Activated T-helper 1 cell treated with anti-CD3 and anti-CD28 coated beads, Interleukin-2, amount 50 U/mL, for 16 hours (primary cell): ENCODE results near the gene DOCK1.

ENCODE experiments used
- DNase-seq, 2 donors: peaks; one replicate each; pipeline ENCODE4 v3.0.0-alpha.2; 2020; ENCODE audit warnings: low read depth in 1 of 2, low spot score in 1 of 2

The DOCK1 gene

GRCh38 chr10:127003032-127003685 is 97.9 kb downstream of the DOCK1 start:
- DNase-seq = no peak

- no peak for DNase-seq
These were observed 101.2 kb downstream of the DOCK1 start for GRCh38 chr10:127006453-127006852.

DNA sequence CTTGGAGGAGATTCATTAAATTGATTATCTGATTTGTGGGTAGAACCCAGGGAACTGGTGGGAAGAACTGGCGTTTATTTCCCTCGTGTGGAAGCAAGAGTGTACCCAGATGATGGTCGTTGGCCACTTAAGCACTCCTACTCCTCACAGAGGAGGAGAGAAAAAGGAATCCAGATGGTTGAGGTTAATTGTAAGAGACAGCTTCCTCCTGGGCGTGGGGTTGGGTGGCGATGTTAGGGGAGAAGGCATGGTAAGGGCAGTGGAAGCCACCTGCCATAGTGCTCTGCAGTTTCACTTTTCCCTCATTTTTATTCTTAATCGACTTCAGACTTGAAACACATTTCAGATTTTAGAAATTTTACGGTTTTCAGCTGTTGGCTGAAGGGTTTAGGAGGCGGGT is 104.1 kb downstream of the DOCK1 start:
- no peak for DNase-seq

DNA sequence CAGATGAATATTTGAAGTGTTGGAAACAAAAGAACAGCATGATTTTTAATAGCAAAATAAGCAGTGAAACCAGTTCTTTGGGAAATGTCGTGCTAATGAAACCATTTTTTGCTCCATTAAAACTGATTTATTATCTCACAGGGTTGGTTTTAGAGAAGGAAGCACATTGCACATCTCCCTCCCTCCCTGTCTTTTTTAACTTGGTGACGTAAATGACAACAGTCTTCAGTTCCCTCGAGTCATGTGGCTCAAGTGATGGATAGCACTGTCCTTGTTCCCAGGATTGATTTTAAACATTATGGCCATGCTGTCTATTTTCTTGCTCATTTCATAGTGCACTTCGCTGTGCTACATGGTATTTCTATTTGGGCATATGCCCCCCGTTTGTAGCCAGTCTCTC is 105.9 kb downstream of the DOCK1 start:
- no peak for DNase-seq

DNA sequence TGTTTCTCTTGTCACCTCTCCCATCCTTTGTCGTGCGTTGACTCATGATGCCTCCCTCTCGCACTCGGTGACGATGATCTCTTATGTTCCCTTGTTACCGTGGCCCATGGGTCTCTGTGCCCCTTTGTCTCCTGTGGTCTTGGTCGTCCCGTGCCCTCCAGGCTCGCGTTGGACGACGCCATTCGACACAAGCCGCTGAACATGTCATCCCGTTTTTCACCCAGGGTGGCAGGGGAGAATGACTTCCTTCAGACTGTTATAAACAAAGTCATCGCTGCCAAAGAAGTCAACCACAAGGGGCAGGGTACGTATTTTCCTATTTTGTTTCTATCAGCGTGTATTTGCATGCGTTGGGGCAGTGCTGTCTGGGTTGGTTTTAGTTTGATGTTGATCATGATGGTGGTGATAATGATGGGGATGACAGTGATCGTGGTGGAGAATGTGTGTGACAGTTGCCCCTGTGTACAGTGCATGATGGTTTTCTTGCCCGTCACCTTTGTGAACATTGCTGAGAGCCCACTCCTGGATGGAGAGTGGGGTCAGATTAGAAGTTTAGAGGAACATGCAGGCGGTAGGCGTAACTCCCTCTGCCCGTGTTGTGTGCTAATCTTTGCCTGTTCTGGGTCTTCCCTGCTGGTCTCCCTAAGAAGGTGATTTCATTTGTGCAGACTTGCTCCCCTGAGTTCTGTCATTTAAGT is 107.0 kb downstream of the DOCK1 start:
- DNase-seq = no peak

DNA sequence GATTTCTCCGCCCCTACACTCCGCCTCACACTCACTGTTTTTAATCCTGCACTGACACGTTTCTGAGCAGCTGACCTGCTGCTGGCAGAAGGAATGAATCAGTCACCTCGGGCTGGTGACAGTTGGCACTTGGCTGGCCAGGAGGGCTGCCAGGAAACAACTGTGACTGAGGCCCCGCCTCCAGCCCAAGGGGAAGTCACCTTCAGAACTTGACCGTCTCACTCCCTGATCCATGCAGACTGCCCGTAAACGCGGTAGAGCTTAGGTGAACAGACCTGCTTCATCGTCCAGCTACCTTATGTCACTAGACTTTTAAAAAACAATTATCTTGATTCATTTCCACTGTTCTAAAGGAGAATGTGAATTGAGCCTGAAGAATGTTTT is 107.5 kb downstream of the DOCK1 start:
- DNase-seq = no peak

DNA sequence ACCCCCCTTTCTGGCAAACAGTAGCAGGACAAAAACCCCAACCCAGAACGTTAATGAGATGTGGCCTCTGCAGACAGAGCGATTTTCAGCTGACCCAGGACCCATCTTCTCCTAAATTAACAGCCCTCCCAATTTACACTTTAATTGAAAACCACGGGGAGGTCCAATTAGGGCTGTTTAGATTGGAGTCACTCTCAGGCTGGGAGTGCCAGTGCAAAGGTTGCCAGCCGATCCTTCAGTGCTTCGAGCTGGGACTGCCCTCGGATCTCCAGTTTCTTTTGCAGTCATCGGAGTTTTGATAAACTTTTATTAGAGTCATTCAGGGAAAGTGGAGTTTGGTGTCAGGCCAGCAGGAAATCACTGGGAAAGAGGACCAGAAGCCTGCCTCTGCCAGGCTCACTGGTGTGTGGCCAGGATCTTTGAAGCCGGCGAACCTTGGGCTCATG is 108.0 kb downstream of the DOCK1 start:
- no peak for DNase-seq

DNA sequence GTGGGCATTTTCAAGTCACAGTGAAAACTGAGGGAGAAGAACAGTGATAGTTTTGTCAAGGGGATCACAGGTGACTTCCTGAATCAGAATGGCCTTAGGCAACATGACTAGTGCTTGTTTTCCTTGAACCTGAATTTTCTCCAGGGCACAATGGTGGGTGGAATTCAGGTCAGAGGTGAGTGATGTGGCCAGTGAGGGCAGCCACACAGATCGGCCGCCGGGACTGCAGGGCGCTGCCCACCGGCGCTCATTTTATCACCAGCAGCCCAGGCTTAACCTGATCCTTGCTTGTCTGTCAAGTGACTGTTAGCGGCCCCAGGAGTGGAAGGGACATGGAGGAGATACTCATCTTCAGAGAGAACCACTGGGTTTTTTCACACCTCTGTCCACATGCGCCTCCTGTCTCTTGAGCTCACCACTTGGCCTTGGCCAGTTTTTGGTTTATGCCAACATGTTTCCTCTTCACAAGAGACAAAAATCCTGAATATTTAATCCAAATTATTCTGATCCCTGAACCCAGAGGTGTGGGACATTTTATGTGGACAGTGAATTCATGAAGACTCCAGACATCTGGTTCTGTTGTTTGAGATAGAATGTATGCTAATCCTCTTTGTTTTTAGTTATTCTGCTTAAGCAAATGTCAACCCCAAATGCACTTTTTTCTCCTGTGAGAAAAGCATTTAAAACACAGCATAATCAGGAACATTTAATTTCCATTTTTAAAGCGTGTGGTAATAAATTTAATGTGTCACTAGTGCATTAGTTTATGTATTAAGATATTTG is 108.7 kb downstream of the DOCK1 start:
- DNase-seq = no peak

DNA sequence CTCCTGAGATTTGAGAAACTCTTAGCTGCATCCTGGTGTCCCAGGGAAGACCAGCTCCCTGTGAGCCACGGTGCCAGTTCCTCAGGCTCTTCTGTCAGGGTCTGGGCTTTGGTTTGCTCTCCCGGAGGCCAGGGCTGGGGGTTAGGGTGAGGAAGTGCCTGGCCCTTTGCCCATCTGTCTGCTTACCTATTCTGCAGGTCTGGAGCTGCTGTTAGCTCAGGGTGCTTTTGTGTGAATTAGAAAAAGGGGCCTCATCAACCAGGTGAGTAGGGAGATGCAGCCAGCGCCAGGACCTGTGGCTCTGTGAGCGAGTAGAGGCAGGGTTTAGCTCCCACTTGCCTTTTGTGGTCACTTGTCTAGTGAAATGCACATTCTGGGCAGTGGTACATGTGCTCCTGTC is 109.4 kb downstream of the DOCK1 start:
- DNase-seq = no peak

- no peak for DNase-seq
These were observed 110.1 kb downstream of the DOCK1 start for GRCh38 chr10:127015373-127015772.

- no peak for DNase-seq
These were observed 111.1 kb downstream of the DOCK1 start for GRCh38 chr10:127016331-127016730.

DNA sequence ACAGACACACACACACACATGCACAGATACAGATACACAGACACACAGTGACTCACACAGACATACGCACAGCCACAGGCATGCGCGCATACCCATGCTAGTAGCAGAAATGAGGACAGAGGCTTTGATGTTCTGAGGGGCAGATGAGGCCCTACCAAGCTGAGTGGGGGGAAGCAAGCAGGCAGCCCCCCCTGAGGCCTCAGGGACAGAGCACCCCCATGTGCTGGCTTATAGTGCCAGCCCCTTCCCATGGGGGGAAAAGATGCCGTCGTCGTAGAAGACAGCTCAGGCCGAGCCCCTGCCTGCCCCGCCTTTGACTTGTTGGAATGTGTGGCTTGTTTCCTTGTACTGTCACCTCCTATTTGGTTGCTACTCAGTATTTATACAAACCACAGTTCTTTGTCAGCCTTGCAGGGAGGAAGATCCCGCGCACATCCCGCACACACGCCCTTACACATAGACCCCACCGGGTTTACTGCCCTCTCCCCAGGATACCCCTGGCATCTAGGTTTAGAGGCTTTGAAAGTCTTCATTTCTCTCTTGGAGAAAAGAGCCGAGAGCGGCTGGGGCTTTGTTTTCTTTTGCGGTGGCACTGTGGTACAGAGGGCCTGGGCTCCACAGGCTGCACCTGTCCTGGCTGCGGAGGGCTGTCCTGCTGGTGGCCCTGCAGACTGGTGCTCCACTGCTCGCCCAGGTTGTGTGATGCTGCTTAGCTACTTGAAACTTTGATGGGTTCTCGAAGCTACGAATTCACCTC is 112.5 kb downstream of the DOCK1 start:
- DNase-seq = no peak

DNA sequence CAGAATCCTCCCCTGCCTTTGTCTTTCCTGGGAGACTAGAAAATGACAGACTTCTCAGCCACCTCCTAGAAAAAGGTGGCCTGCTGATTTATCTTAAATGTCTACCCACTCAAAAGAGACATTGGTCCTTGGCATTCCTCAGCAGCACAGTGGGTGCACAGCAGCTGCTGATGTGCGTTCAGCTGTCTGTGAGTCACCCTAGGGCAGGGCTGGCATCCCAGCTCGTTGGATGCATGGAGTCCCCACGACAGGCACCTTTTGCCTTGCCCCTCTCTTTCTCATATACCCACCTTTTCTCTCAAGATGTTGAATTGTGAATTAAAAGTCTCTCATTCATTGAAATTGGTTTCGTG is 113.0 kb downstream of the DOCK1 start:
- no peak for DNase-seq

DNA sequence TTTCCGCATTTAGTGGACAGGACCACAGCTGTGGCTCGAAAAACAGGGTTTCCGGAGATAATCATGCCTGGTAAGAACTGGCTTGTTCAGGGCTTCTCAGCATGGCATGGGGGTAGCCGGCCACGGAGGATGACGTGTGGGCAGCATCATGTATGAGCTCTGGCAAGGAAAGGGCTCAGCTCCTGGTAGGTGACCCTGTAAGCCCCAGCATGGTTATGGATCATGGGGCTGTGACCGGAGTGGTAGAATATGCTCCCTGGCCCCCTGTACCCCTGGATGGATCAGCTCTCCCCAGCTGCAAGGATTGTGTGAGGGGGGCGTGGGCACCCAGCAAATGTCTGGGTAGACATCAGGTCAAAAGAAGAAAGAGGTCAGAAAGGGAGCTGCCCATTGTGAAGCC is 113.5 kb downstream of the DOCK1 start:
- no peak for DNase-seq

DNA sequence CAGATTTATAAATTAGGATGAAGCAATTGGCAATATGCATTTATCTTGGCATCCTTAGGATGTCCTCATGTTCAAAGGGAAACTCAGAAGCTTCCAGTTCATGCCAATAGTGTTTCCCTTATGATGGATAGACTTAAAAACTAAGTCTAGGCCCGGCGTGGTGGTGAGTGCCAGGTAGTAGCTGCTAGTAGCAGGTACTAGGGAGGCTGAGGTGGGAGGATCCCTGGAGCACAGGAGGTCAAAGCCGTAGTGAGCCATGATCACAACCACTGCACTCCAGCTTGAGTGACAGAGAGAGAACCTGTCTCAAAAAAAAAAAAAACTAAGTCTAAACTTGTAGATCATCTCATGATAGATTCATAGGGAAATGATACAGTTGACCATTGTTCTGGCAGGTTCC is 115.0 kb downstream of the DOCK1 start:
- DNase-seq = no peak

- no peak for DNase-seq
These were observed 116.6 kb downstream of the DOCK1 start for GRCh38 chr10:127021801-127022200.

- DNase-seq = no peak
These were observed 119.6 kb downstream of the DOCK1 start for GRCh38 chr10:127024685-127025435.

GRCh38 chr10:127027786-127028185 is 122.6 kb downstream of the DOCK1 start:
- no peak for DNase-seq

- DNase-seq = no peak
These were observed 123.3 kb downstream of the DOCK1 start for GRCh38 chr10:127028556-127028955.

- DNase-seq = no peak
These were observed 123.8 kb downstream of the DOCK1 start for GRCh38 chr10:127029061-127029460.
